HepG2 (cell line): ENCODE results near the gene NINJ2. TPM values are rescaled to one million over a fixed set of nuclear protein-coding genes. Genes with fewer than 3 reads are reported as not detected.
A peak's percentile ranks its signal among the peaks of the same experiment; 100 is the strongest.

Experiments
- CENPX ChIP-seq: sonication (generic); formaldehyde crosslinking; IDR thresholded peaks from 2 replicates; pipeline ENCODE4 v1.9.0; 2021; ENCODE audit warnings: mild to moderate bottlenecking, missing genetic modification reagents, moderate library complexity
- DPF2 ChIP-seq: sonication (generic); formaldehyde crosslinking; IDR thresholded peaks from 2 replicates; pipeline ENCODE4 v1.4.0; 2020; ENCODE audit warnings: mild to moderate bottlenecking, low read depth, missing genetic modification reagents, borderline replicate concordance
- ETV6 ChIP-seq: sonication (generic); formaldehyde crosslinking; conservative IDR thresholded peaks from 2 replicates; pipeline ENCODE4 v1.4.0; 2020; ENCODE audit warnings: missing genetic modification reagents
- EZH2 ChIP-seq: conservative IDR thresholded peaks from 2 replicates; pipeline ENCODE4 v1.6.1; 2012; ENCODE audit warnings: mild to moderate bottlenecking, low read depth, low read length, moderate library complexity
- FOXC1 ChIP-seq: sonication (generic); formaldehyde crosslinking; IDR thresholded peaks from 2 replicates; pipeline ENCODE4 v1.8.0; 2022; ENCODE audit warnings: mild to moderate bottlenecking, missing genetic modification reagents, borderline replicate concordance
- HDAC1 ChIP-seq: sonication (generic); formaldehyde crosslinking; IDR thresholded peaks from 2 replicates; pipeline ENCODE4 v1.5.1; 2020; ENCODE audit warnings: mild to moderate bottlenecking, missing genetic modification reagents
- HMGA1 ChIP-seq: sonication (generic); formaldehyde crosslinking; conservative IDR thresholded peaks from 2 replicates; pipeline ENCODE4 v1.4.0; 2020; ENCODE audit warnings: missing genetic modification reagents
- MAFF ChIP-seq: IDR thresholded peaks from 2 replicates; pipeline ENCODE4 v1.6.1; 2011; ENCODE audit warnings: low read depth, low read length, improper control_type of control experiment
- MEF2D ChIP-seq: sonication (generic); formaldehyde crosslinking; IDR thresholded peaks from 2 replicates; pipeline ENCODE4 v1.5.1; 2020; ENCODE audit warnings: mild to moderate bottlenecking, missing genetic modification reagents
- NFE2L2 ChIP-seq: fragments of 150-350 bp; IDR thresholded peaks from 2 replicates; pipeline ENCODE4 v1.6.1; 2014; ENCODE audit warnings: low read length
- NR3C1 ChIP-seq: sonication (generic); formaldehyde crosslinking; IDR thresholded peaks from 2 replicates; pipeline ENCODE4 v1.4.0; 2020; ENCODE audit warnings: missing genetic modification reagents
- POGZ ChIP-seq: sonication (generic); formaldehyde crosslinking; IDR thresholded peaks from 2 replicates; pipeline ENCODE4 v1.4.0; 2020; ENCODE audit warnings: mild to moderate bottlenecking, missing genetic modification reagents
- SMC3 ChIP-seq: IDR thresholded peaks from 2 replicates; pipeline ENCODE4 v1.6.1; 2011; ENCODE audit warnings: low read length, improper control_type of control experiment
- ZNF180 ChIP-seq: sonication (generic); formaldehyde crosslinking; IDR thresholded peaks from 2 replicates; pipeline ENCODE4 v1.4.0; 2020; ENCODE audit warnings: low read depth, missing genetic modification reagents, borderline replicate concordance
- ZNF20 ChIP-seq: sonication (generic); formaldehyde crosslinking; IDR thresholded peaks from 2 replicates; pipeline ENCODE4 v1.4.0; 2020; ENCODE audit warnings: mild to moderate bottlenecking, moderate library complexity, missing genetic modification reagents
- ZNF33B ChIP-seq: sonication (generic); formaldehyde crosslinking; IDR thresholded peaks from 2 replicates; pipeline ENCODE4 v1.5.1; 2020; ENCODE audit warnings: mild to moderate bottlenecking, missing genetic modification reagents
- ZNF383 ChIP-seq: sonication (generic); formaldehyde crosslinking; IDR thresholded peaks from 2 replicates; pipeline ENCODE4 v1.4.0; 2020; ENCODE audit warnings: missing genetic modification reagents, mild to moderate bottlenecking, borderline replicate concordance
- ZNF678 ChIP-seq: sonication (generic); formaldehyde crosslinking; IDR thresholded peaks from 2 replicates; pipeline ENCODE4 v1.4.0; 2020; ENCODE audit warnings: mild to moderate bottlenecking, missing genetic modification reagents
- ZNF850 ChIP-seq: sonication (generic); formaldehyde crosslinking; conservative IDR thresholded peaks from 2 replicates; pipeline ENCODE4 v1.9.0; 2021; ENCODE audit warnings: mild to moderate bottlenecking, missing genetic modification reagents
- ZNF883 ChIP-seq: sonication (generic); formaldehyde crosslinking; IDR thresholded peaks from 2 replicates; pipeline ENCODE4 v1.5.1; 2020; ENCODE audit warnings: mild to moderate bottlenecking, missing genetic modification reagents; ENCODE audit errors: not compliant biosample characterization
- polyA plus RNA-seq, 8 experiments: library from polyadenylated mRNA; depleted of rRNA in 3 of 8; stranded (reverse) in 7 of 8; unstranded in 1 of 8; fragments of >200 nt; fragmentation: Illumina TruSeq in 4 of 8; extraction: Trizol in 4 of 8; gene quantifications; 2 replicates each; pipeline versions ENCODE4 v1.2.1 to v1.2.3, GENCODE V29; 2011 to 2016; ENCODE audit warnings: low read depth in 4 of 8, missing spikeins in 1 of 8, mixed read lengths in 1 of 8; ENCODE audit not compliant: insufficient read depth in 1 of 8
- total RNA-seq, 5 experiments: library from RNA; depleted of rRNA; stranded (reverse); fragments of >200 nt; fragmentation: Illumina TruSeq; extraction: Trizol; gene quantifications; 2 replicates each; pipeline ENCODE4 v1.2.3, GENCODE V29; 2016; ENCODE audit warnings: low read depth in 1 of 5
- TF ChIP-seq, protein P1 (sequence below): fragments of 450-650 bp; IDR thresholded peaks from 2 replicates; pipeline ENCODE4 v1.6.1; 2016
- TF ChIP-seq, protein P2 (sequence below): sonication (generic); IDR thresholded peaks from 2 replicates; pipeline ENCODE4 v1.6.1; 2016; ENCODE audit warnings: low read depth, borderline replicate concordance
- TF ChIP-seq, protein P3 (sequence below): sonication (generic); formaldehyde crosslinking; IDR thresholded peaks from 2 replicates; pipeline ENCODE4 v1.4.0; 2020; ENCODE audit warnings: missing genetic modification reagents, mild to moderate bottlenecking, borderline replicate concordance
- TF ChIP-seq, protein P4 (sequence below): sonication (generic); formaldehyde crosslinking; IDR thresholded peaks from 2 replicates; pipeline ENCODE4 v1.4.0; 2020; ENCODE audit warnings: missing genetic modification reagents

The NINJ2 gene
- total and polyA plus RNA-seq, 2 of the 13 experiments (the other 11 are each of a cell fraction or from before 2014, with no cell fraction given), result 0.62 to 3.8 TPM

DNA sequence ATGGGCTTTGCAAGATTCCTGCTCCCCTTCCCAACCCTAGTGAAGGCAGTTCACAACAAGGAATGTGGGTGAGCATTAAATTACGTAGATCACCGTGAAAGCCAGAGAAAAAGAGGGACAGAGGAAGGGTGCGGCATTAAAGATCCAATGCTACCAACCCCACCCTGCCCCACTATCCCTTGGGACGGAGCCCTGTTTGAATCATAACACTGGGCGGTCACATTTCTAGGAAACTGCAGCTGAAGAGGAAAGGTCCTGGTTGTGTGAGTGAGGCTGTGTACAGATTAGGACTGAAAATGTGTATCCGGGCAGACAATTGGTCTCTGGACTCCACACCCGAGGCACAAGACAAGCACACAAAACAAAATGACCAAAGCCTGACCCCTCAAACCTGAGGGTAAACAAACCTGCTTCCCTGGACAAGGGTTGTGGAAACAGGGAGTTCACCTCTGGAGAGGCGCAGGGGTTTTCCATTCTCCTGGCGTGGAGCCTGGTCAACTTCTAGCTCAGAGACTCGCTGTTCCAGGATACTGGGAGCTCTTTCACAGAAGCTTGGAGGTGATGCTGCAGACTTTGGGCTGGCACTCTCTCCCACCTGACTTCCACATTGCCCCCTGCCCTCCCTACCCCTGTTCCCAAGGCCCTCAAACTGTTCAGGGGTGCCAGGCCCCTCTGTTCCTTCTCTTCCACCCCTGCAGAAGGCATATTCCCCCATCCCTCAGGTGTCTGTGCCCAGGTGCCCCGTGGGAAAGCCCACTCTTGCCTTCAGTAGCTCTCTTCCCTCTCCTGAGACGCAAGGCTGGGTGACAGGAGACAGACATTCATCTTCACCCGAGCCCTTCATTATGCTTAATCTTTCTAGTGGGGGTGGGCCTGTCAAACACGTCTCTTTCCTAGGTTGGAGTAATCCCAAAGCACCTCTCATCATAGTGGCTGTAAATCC lies 16.5 kb downstream of the NINJ2 start (continued):
- TF ChIP-seq, protein P1, sequence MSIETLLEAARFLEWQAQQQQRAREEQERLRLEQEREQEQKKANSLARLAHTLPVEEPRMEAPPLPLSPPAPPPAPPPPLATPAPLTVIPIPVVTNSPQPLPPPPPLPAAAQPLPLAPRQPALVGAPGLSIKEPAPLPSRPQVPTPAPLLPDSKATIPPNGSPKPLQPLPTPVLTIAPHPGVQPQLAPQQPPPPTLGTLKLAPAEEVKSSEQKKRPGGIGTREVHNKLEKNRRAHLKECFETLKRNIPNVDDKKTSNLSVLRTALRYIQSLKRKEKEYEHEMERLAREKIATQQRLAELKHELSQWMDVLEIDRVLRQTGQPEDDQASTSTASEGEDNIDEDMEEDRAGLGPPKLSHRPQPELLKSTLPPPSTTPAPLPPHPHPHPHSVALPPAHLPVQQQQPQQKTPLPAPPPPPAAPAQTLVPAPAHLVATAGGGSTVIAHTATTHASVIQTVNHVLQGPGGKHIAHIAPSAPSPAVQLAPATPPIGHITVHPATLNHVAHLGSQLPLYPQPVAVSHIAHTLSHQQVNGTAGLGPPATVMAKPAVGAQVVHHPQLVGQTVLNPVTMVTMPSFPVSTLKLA, result no peak
- TF ChIP-seq MEF2D (CRISPR knock-in tag) (peak; percentile 95), MAFF (no peak), ZNF180 (CRISPR knock-in tag) (no peak), HMGA1 (CRISPR knock-in tag) (no peak), HDAC1 (CRISPR knock-in tag) (peak; percentile 95), CENPX (CRISPR knock-in tag) (no peak), ZNF20 (CRISPR knock-in tag) (no peak), DPF2 (peak; percentile 95), ZNF850 (CRISPR knock-in tag) (no peak), SMC3 (peak; percentile 21), FOXC1 (no peak), POGZ (CRISPR knock-in tag) (peak; percentile 81), ZNF678 (CRISPR knock-in tag) (no peak), ZNF383 (CRISPR knock-in tag) (no peak), ZNF33B (CRISPR knock-in tag) (no peak), EZH2 (no peak), ETV6 (CRISPR knock-in tag) (no peak), NR3C1 (CRISPR knock-in tag) (no peak), NFE2L2 (no peak), ZNF883 (CRISPR knock-in tag) (no peak)
- TF ChIP-seq, protein P2, sequence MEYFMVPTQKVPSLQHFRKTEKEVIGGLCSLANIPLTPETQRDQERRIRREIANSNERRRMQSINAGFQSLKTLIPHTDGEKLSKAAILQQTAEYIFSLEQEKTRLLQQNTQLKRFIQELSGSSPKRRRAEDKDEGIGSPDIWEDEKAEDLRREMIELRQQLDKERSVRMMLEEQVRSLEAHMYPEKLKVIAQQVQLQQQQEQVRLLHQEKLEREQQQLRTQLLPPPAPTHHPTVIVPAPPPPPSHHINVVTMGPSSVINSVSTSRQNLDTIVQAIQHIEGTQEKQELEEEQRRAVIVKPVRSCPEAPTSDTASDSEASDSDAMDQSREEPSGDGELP, result peak; percentile 82; the same call in 1 of the 2 replicates
- TF ChIP-seq, protein P3, sequence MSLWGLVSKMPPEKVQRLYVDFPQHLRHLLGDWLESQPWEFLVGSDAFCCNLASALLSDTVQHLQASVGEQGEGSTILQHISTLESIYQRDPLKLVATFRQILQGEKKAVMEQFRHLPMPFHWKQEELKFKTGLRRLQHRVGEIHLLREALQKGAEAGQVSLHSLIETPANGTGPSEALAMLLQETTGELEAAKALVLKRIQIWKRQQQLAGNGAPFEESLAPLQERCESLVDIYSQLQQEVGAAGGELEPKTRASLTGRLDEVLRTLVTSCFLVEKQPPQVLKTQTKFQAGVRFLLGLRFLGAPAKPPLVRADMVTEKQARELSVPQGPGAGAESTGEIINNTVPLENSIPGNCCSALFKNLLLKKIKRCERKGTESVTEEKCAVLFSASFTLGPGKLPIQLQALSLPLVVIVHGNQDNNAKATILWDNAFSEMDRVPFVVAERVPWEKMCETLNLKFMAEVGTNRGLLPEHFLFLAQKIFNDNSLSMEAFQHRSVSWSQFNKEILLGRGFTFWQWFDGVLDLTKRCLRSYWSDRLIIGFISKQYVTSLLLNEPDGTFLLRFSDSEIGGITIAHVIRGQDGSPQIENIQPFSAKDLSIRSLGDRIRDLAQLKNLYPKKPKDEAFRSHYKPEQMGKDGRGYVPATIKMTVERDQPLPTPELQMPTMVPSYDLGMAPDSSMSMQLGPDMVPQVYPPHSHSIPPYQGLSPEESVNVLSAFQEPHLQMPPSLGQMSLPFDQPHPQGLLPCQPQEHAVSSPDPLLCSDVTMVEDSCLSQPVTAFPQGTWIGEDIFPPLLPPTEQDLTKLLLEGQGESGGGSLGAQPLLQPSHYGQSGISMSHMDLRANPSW (CRISPR knock-in tag), result peak; percentile 66; the same call in 1 of the 2 replicates
- TF ChIP-seq, protein P4, sequence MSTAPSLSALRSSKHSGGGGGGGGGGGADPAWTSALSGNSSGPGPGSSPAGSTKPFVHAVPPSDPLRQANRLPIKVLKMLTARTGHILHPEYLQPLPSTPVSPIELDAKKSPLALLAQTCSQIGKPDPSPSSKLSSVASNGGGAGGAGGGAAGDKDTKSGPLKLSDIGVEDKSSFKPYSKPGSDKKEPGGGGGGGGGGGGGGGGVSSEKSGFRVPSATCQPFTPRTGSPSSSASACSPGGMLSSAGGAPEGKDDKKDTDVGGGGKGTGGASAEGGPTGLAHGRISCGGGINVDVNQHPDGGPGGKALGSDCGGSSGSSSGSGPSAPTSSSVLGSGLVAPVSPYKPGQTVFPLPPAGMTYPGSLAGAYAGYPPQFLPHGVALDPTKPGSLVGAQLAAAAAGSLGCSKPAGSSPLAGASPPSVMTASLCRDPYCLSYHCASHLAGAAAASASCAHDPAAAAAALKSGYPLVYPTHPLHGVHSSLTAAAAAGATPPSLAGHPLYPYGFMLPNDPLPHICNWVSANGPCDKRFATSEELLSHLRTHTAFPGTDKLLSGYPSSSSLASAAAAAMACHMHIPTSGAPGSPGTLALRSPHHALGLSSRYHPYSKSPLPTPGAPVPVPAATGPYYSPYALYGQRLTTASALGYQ (CRISPR knock-in tag), result peak; percentile 87
